GM06990 (cell line): Measurements from ENCODE around the gene DTNA.

Experiments used
- DNase-seq: peaks from one replicate; pipeline ENCODE4 v3.0.0-alpha.2; 2011; ENCODE audit not compliant: insufficient read length; ENCODE audit errors: extremely low read depth
- H3K27me3 ChIP-seq: replicated peaks from 2 replicates; pipeline ENCODE4 v1.6.0; 2011; ENCODE audit warnings: low read length; ENCODE audit not compliant: control insufficient read depth, insufficient read depth
- H3K36me3 ChIP-seq: 2 replicates; pipeline ENCODE4 v1.5.1; 2011; ENCODE audit warnings: low read length; ENCODE audit not compliant: control insufficient read depth, insufficient read depth
- H3K4me3 ChIP-seq: replicated peaks from 2 replicates; pipeline ENCODE4 v1.5.1; 2011; ENCODE audit warnings: low read depth, mild to moderate bottlenecking, control low read depth, low read length
- CTCF ChIP-seq: IDR thresholded peaks from 2 replicates; pipeline ENCODE4 v1.5.1; 2011; ENCODE audit warnings: low read length, control low read depth, mild to moderate bottlenecking, inconsistent platforms; ENCODE audit not compliant: insufficient read depth, poor library complexity, severe bottlenecking

DTNA gene

GRCh38 chr18:34848156-34848555, 138.1 kb downstream of the DTNA start:
- no peaks in the 10 kb centered on the region for H3K36me3 ChIP-seq

DNA sequence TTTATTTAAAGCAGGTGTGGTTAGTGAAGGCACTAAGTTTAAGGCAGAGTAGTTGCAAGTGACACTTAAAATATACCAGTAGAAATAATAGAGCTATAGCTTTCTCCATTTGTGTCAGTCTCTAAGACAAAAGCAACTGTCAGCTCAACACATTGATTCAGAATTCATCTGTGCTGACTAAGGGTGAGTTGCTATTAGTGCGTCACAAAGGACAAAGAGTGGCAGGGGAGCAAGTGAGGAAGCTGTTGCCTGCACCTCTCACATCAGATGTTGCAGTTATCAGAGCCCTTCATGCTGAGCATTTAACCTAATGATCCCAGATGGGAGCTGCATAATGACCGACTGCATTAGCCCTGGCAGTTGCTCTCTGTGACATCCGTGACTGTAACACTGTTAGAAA, 138.6 kb downstream of the DTNA start:
- DNase-seq: no peak
- Histone ChIP-seq H3K36me3 (no peaks in the 10 kb centered on the region), H3K27me3 (no peaks in the 10 kb centered on the region), H3K4me3 (no peak overlapping the region)
- no peak for TF ChIP-seq CTCF

More at GRCh38 chr18:34848156-34848555, 138.1 kb downstream of the DTNA start:
- no peak overlapping the region for H3K4me3 ChIP-seq
- no peaks in the 10 kb centered on the region for H3K27me3 ChIP-seq
- no peak for DNase-seq
- no peak for TF ChIP-seq CTCF

DNA sequence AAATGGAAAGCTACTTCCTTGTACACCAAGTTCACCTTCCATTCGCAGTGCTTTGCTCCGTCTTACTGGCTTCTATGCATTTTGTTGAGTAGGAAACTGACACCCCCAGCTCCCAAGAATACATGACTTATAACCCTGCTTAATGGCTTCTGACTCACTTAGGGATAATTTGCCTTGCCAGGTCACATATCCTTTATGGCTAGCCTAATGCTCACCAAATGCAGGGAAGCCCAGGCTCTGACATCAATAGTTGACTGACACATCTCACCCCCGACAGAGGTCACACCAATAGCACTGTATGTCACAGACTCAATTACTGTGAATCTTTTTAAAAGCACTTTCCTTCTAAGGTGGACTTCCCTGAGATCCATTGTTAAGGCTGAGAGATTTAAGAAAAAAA, 147.2 kb downstream of the DTNA start:
- TF ChIP-seq CTCF: no peak
- H3K4me3 ChIP-seq: no peak overlapping the region
- DNase-seq: no peak
- H3K36me3 ChIP-seq: no peaks in the 10 kb centered on the region
- H3K27me3 ChIP-seq: no peaks in the 10 kb centered on the region; the same call in 1 of the 2 replicates

DNA sequence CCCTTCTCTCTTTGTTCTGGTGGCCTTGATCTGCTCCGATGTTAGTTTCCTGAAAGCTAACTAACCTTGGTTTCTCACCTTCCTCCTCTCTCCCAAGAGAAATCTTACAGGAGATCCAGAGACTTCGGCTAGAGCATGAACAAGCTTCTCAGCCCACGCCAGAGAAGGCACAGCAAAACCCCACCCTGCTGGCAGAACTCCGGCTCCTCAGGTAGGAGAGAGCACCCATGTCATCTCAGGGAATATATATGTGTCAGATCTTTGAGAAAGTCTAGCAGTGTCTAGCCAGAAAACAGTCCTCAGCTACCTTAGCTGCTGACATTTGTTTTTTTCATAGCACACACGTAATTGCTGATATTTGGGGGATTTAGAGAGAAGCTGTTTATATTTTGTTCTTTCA, 148.1 kb downstream of the DTNA start:
- Histone ChIP-seq H3K4me3 (no peak overlapping the region), H3K36me3 (no peaks in the 10 kb centered on the region), H3K27me3 (no peaks in the 10 kb centered on the region; the same call in 1 of the 2 replicates)
- no peak for DNase-seq
- TF ChIP-seq CTCF: no peak

DNA sequence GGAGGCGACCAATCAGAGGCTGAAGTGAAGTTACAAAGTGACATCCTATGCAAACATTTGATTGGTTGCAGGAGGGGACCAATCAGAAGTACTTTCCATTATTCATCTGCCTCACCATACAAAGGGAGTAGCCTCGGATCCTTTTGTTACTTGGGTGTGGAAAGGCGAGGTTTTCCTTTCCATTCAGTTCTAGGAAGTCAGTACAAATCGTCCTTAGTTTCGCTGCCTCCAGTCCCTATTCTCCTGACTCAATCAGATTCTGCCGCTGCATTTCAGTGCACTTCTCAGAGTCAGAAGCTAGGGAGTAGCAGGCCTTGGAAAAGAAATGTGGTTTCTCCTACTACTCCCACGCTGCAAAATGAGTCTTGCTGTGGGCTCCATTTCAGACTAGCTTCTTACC, 149.4 kb downstream of the DTNA start:
- H3K36me3 ChIP-seq: no peaks in the 10 kb centered on the region
- no peak overlapping the region for H3K4me3 ChIP-seq
- DNase-seq: no peak
- no peaks in the 10 kb centered on the region; the same call in 1 of the 2 replicates for H3K27me3 ChIP-seq
- TF ChIP-seq CTCF: no peak

- TF ChIP-seq CTCF: no peak
- Histone ChIP-seq H3K36me3 (no peaks in the 10 kb centered on the region), H3K27me3 (no peaks in the 10 kb centered on the region), H3K4me3 (no peak overlapping the region)
- DNase-seq: no peak
These were observed 152.5 kb downstream of the DTNA start for GRCh38 chr18:34862561-34862960.
